ENCODE data around the gene SRP9.
"Not testable (repeated sequence)": the region's sequence is repeated elsewhere in the genome, so short reads cannot be mapped to it uniquely, and the experiment has no call there.

GRCh38 chr1:225810579-225811538 lies 33.2 kb downstream of the SRP9 start:
- not testable (repeated sequence) for TF ChIP-seq FOXM1 (IDR thresholded peaks at IDR 0.05; ENCODE audit: borderline replicate concordance); FOXK2 (IDR thresholded peaks at IDR 0.05); BHLHE40 (IDR thresholded peaks at IDR 0.05; ENCODE audit: borderline replicate concordance)

Measured in HEK293T (cell line).